ENCODE measurements around the gene ZNF689.

GRCh38 chr16:30562021-30562420, 48.2 kb downstream of the ZNF689 start:
- TF ChIP-seq CTCF (IDR thresholded peaks at IDR 0.05) (no peak), POLR2A (IDR thresholded peaks at IDR 0.05) (no peak)
